ENCODE data around the gene WDR88. TPM values are rescaled to one million over a fixed set of nuclear protein-coding genes. Genes with fewer than 3 reads are reported as not detected.
"Not testable (repeated sequence)": the region's sequence is repeated elsewhere in the genome, so short reads cannot be mapped to it uniquely, and the experiment has no call there.

Gene WDR88
- polyA plus RNA-seq, 3 donors = not detected

GRCh38 chr19:33187183-33187540 lies 55.2 kb downstream of the WDR88 start:
- 19% methylated on average over 4 of the region's 8 CpGs for WGBS (ENCODE audit: insufficient coverage)
- intact Hi-C loops (cut with micrococcal nuclease) = loop anchor here in 1 of 2 donors (10.0 kb wide), 1 partner anchor 602 kb away; the partner anchor contains the start of gene PDCD5

GRCh38 chr19:33189453-33189852 lies 57.5 kb downstream of the WDR88 start:
- Mint-ChIP-seq H3K9me3 (no peaks in the 10 kb centered on the region), H3K4me3 (no peak overlapping the region), H3K36me3 (no peaks in the 10 kb centered on the region), H3K4me1 (peaks cover 57% of the 10 kb centered on the region), H3K27me3 (ENCODE audit: low read depth in 3 of 3) (peaks cover 6 to 14% (median 11%) of the 10 kb centered on the region in 3 donors), H3K27ac (peak overlapping the region in 1 of 7 donors; percentile 8)
- H2AFZ ChIP-seq (ENCODE audit: insufficient read depth, low read depth, low read length, poor library complexity, severe bottlenecking) = no peak overlapping the region
- no CpG with 5 or more reads among the region's 1 CpG for WGBS (ENCODE audit: insufficient coverage)
- H3K36me3 ChIP-seq (replicated peaks in 1 of 2; ENCODE audit: control insufficient read depth in 1 of 2, insufficient read depth in 2 of 2, low read length in 2 of 2) = no peaks in the 10 kb centered on the region
- peaks cover 52 to 57% of the 10 kb centered on the region in 2 donors for H3K4me1 ChIP-seq (ENCODE audit: control insufficient read depth in 1 of 2, insufficient read depth in 2 of 2, low read length in 2 of 2)
- no peak overlapping the region for H3K9ac ChIP-seq (ENCODE audit: insufficient read depth, low read length, poor library complexity, severe bottlenecking)
- no peaks in the 10 kb centered on the region for H3K79me2 ChIP-seq (ENCODE audit: insufficient read depth, low read length)
- no peak for TF ChIP-seq CTCF (IDR thresholded peaks at IDR 0.05)
- no peaks in the 10 kb centered on the region for H3K9me3 ChIP-seq (replicated peaks in 1 of 2; ENCODE audit: control insufficient read depth in 1 of 2, insufficient read depth in 1 of 2, low read length in 2 of 2)
- H3K4me3 ChIP-seq (replicated peaks in 1 of 3; ENCODE audit: low read depth in 2 of 3, low read length in 3 of 3) = no peak overlapping the region
- intact Hi-C loops (cut with micrococcal nuclease) = loop anchor here in 1 of 2 donors (10.0 kb wide), 1 partner anchor 605 kb away; the partner anchor contains the start of gene PDCD5
- H3K4me2 ChIP-seq (replicated peaks; ENCODE audit: extremely low read depth, low read length, poor library complexity, severe bottlenecking) = no peak overlapping the region
- no peaks in the 10 kb centered on the region for H3K27me3 ChIP-seq (ENCODE audit: control insufficient read depth in 2 of 2, insufficient read depth in 2 of 2, low read length in 2 of 2)
- no peak overlapping the region for H3K27ac ChIP-seq (ENCODE audit: low read depth in 1 of 2, low read length in 2 of 2)
- H4K20me1 ChIP-seq (ENCODE audit: insufficient read depth, low read length) = no peaks in the 10 kb centered on the region
- no peak for DNase-seq

More at GRCh38 chr19:33187183-33187540, 55.2 kb downstream of the WDR88 start:
- Mint-ChIP-seq H3K4me3 (peak overlapping the region; percentile 60 to 80), H3K36me3 (no peaks in the 10 kb centered on the region), H3K27ac (peak overlapping the region in 4 of 7 donors; percentile 64 to 87 (median 70)), H3K27me3 (ENCODE audit: low read depth in 3 of 3) (peaks cover 0 to 3% (median 2%) of the 10 kb centered on the region in 3 donors), H3K4me1 (peaks cover 51% of the 10 kb centered on the region), H3K9me3 (no peaks in the 10 kb centered on the region)
- no peak overlapping the region for H2AFZ ChIP-seq (ENCODE audit: insufficient read depth, low read depth, low read length, poor library complexity, severe bottlenecking)
- H3K9me3 ChIP-seq (replicated peaks in 1 of 2; ENCODE audit: control insufficient read depth in 1 of 2, insufficient read depth in 1 of 2, low read length in 2 of 2) = no peaks in the 10 kb centered on the region
- TF ChIP-seq CTCF (IDR thresholded peaks at IDR 0.05) = no peak
- H3K79me2 ChIP-seq (ENCODE audit: insufficient read depth, low read length) = no peaks in the 10 kb centered on the region
- H3K27me3 ChIP-seq (ENCODE audit: control insufficient read depth in 2 of 2, insufficient read depth in 2 of 2, low read length in 2 of 2) = no peaks in the 10 kb centered on the region
- peak overlapping the region in 1 of 2 donors; percentile 70 for H3K27ac ChIP-seq (ENCODE audit: low read depth in 1 of 2, low read length in 2 of 2)
- H3K36me3 ChIP-seq (replicated peaks in 1 of 2; ENCODE audit: control insufficient read depth in 1 of 2, insufficient read depth in 2 of 2, low read length in 2 of 2) = no peaks in the 10 kb centered on the region
- H3K4me1 ChIP-seq (ENCODE audit: control insufficient read depth in 1 of 2, insufficient read depth in 2 of 2, low read length in 2 of 2) = peaks cover 45 to 48% of the 10 kb centered on the region in 2 donors
- H3K4me2 ChIP-seq (replicated peaks; ENCODE audit: extremely low read depth, low read length, poor library complexity, severe bottlenecking) = peak overlapping the region; percentile 84
- no peaks in the 10 kb centered on the region for H4K20me1 ChIP-seq (ENCODE audit: insufficient read depth, low read length)
- peak overlapping the region in 1 of 3 experiments; percentile 74 for H3K4me3 ChIP-seq (replicated peaks in 1 of 3; ENCODE audit: low read depth in 2 of 3, low read length in 3 of 3)
- peak in 1 of 3 donors; percentile 21 for DNase-seq
- no peak overlapping the region for H3K9ac ChIP-seq (ENCODE audit: insufficient read depth, low read length, poor library complexity, severe bottlenecking)

- H3K9me3 Mint-ChIP-seq; H3K4me3 ChIP-seq (replicated peaks in 1 of 3; ENCODE audit: low read depth in 2 of 3, low read length in 3 of 3); H3K4me2 ChIP-seq (replicated peaks; ENCODE audit: extremely low read depth, low read length, poor library complexity, severe bottlenecking); H3K36me3 Mint-ChIP-seq; H4K20me1 ChIP-seq (ENCODE audit: insufficient read depth, low read length); H3K27me3 ChIP-seq (ENCODE audit: control insufficient read depth in 2 of 2, insufficient read depth in 2 of 2, low read length in 2 of 2); H3K36me3 ChIP-seq (replicated peaks in 1 of 2; ENCODE audit: control insufficient read depth in 1 of 2, insufficient read depth in 2 of 2, low read length in 2 of 2); intact Hi-C loops (cut with micrococcal nuclease); H3K9ac ChIP-seq (ENCODE audit: insufficient read depth, low read length, poor library complexity, severe bottlenecking); H3K27ac Mint-ChIP-seq; H3K27ac ChIP-seq (ENCODE audit: low read depth in 1 of 2, low read length in 2 of 2); DNase-seq; H3K9me3 ChIP-seq (replicated peaks in 1 of 2; ENCODE audit: control insufficient read depth in 1 of 2, insufficient read depth in 1 of 2, low read length in 2 of 2); H2AFZ ChIP-seq (ENCODE audit: insufficient read depth, low read depth, low read length, poor library complexity, severe bottlenecking): not testable (repeated sequence)
- H3K79me2 ChIP-seq (ENCODE audit: insufficient read depth, low read length) = peaks cover 14% of the 10 kb centered on the region
- peak overlapping the region in 1 of 2 donors; percentile 9 for H3K4me3 Mint-ChIP-seq
- peaks cover 7 to 19% (median 11%) of the 10 kb centered on the region in 3 donors for H3K27me3 Mint-ChIP-seq (ENCODE audit: low read depth in 3 of 3)
- H3K4me1 ChIP-seq (ENCODE audit: control insufficient read depth in 1 of 2, insufficient read depth in 2 of 2, low read length in 2 of 2) = peaks cover 52 to 58% of the 10 kb centered on the region in 2 donors
- WGBS (ENCODE audit: insufficient coverage) = 85% methylated on average over 4 of the region's 4 CpGs
- peaks cover 54% of the 10 kb centered on the region for H3K4me1 Mint-ChIP-seq
Measured at GRCh38 chr19:33191092-33191491, 59.2 kb downstream of the WDR88 start.
